Measurements from ENCODE around the gene MTX1.
"Not testable (repeated sequence)": the region's sequence is repeated elsewhere in the genome, so short reads cannot be mapped to it uniquely, and the experiment has no call there.

DNA sequence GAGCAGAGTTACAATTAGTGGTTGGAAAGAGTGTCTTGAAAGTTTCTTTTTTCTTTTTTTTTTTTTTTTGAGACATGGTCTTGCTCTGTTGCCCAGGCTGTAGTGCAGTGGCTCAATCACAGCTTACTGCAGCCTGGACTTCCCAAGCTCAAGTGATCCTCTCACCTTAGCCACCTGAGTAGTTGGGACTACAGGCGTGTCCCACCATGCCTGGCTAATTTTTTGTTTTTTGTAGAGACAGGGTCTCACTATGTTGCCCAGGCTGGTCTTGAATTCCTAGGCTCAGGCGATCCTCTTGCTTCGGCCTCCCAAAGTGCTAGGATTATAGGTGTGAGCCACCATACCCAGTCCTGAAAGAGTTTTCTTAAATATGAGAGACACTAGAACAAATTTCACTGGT, 38.3 kb downstream of the MTX1 start:
- TF ChIP-seq, protein P1, sequence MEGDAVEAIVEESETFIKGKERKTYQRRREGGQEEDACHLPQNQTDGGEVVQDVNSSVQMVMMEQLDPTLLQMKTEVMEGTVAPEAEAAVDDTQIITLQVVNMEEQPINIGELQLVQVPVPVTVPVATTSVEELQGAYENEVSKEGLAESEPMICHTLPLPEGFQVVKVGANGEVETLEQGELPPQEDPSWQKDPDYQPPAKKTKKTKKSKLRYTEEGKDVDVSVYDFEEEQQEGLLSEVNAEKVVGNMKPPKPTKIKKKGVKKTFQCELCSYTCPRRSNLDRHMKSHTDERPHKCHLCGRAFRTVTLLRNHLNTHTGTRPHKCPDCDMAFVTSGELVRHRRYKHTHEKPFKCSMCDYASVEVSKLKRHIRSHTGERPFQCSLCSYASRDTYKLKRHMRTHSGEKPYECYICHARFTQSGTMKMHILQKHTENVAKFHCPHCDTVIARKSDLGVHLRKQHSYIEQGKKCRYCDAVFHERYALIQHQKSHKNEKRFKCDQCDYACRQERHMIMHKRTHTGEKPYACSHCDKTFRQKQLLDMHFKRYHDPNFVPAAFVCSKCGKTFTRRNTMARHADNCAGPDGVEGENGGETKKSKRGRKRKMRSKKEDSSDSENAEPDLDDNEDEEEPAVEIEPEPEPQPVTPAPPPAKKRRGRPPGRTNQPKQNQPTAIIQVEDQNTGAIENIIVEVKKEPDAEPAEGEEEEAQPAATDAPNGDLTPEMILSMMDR (IDR thresholded peaks at IDR 0.05; ENCODE audit: low read depth, low read length, poor library complexity, severe bottlenecking): not testable (repeated sequence)
- not testable (repeated sequence) for TF ChIP-seq EZH2phosphoT487 (IDR thresholded peaks at IDR 0.05; ENCODE audit: borderline replicate concordance, low read length)

Measured in DOHH2 (cell line).